GM15510 (cell line): ENCODE results near the gene POLQ.

ENCODE experiments used
- POLR2A ChIP-seq: IDR thresholded peaks from 3 replicates; pipeline ENCODE4 v1.6.1; 2011; ENCODE audit warnings: borderline replicate concordance; ENCODE audit not compliant: insufficient read length; ENCODE audit errors: extremely low read depth

The POLQ gene

DNA sequence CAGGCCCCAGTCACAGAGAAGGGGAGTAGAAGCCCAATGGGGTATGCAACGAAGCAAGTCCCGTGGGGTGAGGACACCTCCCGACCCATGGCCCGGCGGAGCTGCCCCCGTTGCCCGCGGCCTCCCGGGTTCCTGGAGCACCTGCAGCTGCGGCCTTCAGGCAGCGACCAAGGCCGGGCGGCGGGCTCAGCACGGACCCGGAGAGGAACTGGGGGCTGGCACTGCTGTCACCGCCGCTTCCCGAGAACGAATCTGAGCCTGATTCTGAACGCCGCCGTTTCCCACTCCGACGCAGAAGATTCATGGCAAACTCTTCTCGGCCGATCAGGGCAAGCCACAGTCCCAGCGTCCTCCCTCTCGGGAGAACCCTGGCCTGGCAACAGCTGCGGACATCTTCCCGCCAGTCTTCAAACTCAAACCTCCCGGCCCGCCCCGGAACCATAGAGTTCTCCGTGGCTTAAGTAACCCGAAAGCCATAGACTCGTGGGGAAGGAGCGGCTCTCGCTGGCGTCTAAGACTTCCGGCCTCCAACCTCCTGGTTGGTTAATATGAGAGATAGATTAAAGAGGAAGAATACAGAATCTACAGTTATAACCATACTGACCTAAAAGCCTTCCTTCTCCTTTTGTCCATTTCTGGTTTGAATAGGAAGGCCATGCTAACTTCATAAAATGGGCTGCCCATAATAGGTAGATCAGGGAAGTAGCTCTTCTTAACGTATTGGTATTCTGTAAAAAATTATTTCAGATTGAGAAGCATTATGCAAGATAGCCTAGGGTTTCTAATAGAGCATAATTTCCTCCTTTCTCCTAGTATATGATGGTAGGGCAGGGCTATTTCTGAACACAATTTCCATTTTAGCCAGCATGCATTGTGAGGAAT is at the start of gene POLQ:
Gene POLQ (minus strand): TSS at position 415 of the 882 bp plus-strand sequence. CDS start 111 bp downstream, at position 304.
- peak; percentile 64 for TF ChIP-seq POLR2A

DNA sequence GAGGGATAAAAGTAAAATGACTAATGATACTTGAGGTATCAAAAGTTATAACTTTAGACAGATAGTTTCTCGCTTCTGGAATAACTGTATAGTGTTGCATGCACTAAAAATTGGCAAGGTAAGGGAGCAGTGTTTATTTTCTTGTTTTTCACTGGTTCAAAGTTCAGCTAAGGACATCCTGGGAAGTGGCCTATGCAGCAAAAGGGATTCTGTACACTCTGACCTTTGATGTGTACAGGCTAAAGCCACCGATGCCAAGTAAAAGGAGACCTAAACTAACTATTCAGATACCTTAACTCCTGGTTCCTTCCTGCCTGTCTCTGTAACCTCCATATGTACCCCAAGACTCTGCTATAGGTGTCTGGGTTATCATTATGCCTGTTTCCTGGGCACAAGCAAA is 49.1 kb upstream of the POLQ start:
- no peak for TF ChIP-seq POLR2A

DNA sequence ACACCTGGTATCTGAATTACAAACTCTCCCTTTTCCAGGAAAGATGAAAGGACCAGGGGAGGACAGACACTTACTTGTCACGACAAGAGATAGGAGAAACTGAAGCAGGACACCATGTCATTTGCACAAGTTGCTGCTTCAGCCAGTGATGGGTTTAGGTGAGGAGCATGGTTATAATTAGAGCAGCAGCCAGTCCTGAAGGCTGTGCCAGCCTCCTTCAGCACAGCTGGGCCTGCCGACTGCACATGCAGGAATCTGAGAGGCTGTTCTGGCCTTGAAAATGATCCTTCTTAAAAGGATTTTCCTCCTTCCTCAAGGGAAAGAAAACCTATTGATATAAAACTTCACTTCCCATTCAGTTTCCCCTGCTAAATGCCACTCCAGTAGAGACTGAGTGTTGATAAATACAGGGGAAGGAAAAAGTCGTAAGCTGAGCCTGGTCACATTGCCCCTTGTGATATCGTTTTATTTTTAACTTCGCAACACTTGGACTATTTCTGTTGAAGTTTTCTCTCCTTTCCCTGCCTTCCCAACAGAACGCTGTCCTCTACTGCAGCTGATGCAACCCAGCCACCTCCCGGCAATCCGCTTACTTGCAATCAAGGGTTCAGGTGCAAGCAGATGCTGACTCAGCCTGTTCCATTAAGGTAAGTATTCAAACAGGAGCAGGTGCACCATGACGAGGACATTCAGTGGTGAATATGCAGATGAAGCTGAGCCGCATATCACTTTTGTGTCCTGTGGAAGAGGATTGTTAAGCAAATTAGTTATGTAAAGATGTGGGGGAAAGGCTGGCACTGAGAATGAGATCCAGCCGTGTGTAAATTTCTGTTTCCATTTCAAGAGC is 47.3 kb upstream of the POLQ start, which contains the start of gene FBXO40:
Gene FBXO40 (plus strand): TSS at position 524 of the 847 bp plus-strand sequence. CDS start 27,197 bp downstream, outside the sequence.
- no peak for TF ChIP-seq POLR2A

DNA sequence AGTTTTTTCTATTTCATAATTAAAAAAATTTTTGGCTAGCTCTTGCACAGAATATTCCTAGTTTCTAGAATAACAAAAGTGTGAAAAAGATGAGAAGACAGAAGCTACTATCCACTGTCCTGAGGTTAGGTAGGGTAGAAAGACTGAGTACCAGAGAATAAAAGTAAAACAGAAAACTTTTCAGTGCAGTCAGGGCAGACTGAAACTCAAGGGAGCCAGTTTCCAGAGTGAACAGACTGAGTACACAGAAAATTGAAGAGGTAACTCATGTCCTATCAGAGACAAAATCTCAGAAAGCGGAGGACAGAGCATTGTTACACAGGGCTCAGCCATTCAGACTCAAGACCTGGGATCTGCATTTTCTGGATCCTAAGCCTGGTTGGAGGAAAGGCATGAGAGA is 38.6 kb upstream of the POLQ start:
- TF ChIP-seq POLR2A = no peak

DNA sequence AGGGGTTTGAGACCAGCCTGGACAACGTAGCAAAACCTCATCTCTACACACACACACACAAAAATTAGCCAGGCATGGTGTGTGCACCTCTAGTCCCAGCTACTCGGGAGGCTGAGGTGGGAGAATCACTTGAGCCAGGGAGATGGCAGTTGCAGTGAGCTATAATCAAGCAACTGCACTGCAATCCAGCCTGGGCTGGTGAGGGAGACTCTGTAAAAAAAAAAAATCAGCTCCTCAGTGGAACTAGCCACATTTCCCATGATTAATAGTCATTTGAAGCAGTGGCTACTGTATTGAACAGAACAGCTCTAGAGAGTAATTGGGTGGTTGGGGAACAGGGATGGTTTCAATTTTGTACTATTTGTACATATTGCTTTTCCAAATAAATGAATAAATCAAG is 35.9 kb upstream of the POLQ start:
- TF ChIP-seq POLR2A = no peak

DNA sequence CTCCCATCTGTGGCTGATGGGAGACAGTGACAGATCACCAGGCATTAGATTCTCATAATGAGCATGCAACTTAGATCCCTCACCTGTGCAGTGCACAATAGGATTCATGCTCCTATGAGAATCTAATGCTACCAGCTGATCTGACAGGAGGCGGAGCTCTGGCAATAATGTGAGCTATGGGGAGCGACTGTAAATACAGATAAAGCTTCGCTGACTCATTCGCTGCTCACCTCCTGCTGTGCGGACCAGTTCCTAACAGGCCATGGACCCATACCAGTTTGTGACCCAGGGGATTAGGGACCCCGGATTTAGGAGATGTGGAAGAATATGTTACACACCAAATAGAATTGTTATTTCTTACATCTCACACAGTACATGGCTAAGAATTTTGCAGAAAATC is 28.7 kb upstream of the POLQ start:
- no peak for TF ChIP-seq POLR2A

DNA sequence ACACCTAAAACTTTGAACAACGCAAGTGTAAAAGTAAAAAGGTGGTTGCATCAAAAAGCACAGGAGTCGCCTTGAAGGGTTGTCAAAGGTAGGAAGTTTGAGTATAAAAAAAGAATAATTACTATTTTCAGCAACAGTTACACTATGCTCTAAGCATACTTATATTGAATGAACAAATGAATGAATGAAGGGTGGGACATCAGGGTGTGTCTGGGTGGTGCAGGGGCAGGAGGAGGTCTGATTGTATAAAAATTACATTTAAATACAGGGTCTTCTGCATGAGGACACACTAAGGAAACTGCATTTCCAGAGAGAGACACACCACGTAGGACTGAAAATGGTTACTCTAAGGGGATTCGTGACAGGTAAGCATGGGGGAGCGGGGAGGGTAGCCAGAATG is 21.9 kb upstream of the POLQ start, which contains the start of gene ARGFX:
Gene ARGFX (plus strand): TSS at position 301 of the 400 bp plus-strand sequence. CDS start 2,765 bp downstream, outside the sequence.
- no peak for TF ChIP-seq POLR2A

DNA sequence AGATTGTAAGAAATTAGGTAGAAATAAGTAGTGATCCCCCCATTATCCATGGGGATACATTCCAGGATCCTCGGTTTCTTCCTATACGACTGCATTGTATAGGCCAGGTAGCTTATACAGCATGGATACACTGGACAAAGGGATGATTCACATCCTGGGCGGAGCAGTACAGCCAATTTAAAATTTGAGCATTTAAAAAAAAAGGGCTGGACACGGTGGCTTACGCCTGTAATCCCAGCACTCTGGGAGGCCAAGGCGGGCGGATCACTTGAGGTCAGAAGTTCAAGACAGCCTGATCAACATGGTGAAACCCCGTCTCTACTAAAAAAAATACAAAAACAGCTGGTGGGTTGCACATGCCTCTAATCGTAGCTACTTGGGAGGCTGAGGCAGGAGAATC is 21.0 kb upstream of the POLQ start:
- TF ChIP-seq POLR2A = no peak

DNA sequence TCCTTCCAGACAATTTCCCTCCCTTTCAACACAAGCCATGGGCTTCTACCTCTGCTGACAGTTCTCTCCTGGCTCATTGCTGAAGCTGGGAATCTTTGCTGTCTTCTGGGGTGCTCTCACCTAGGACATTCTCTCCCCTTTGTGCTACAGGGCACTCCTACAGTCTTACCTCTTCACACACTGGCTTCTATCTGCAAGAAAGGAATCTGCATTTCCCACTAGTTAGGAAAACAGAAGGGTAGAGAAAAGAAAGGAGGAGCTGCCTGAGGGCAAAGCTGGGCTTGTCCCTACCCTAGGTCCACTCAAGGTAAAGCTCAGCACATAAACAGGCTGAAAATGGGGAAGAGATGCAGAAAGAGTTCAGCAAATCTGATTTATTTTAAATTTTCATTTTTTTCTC is 16.4 kb upstream of the POLQ start:
- no peak for TF ChIP-seq POLR2A

DNA sequence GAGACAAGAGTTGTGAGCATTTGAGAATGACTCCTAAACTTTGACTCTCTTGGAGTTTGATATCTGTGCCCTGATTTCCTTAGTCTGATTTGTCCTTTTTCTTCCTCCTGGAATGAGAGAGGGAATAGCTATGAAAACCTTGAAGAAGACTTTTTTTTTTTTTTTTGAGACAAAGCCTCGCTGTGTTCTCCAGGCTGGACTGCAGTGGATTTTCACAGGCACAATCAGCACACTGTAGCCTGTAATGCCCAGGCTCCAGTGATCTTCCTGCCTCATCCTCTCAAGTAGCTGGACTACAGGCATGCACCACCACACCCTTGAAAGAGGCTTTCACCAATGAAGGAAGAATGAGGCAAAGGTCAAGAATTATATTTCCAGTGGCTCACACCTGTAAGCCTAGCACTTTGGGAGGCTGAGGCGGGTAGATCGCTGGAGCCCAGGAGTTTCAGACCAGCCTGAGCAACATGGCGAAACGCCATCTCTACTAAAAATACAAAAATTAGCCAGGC is 11.7 kb upstream of the POLQ start:
- no peak for TF ChIP-seq POLR2A

DNA sequence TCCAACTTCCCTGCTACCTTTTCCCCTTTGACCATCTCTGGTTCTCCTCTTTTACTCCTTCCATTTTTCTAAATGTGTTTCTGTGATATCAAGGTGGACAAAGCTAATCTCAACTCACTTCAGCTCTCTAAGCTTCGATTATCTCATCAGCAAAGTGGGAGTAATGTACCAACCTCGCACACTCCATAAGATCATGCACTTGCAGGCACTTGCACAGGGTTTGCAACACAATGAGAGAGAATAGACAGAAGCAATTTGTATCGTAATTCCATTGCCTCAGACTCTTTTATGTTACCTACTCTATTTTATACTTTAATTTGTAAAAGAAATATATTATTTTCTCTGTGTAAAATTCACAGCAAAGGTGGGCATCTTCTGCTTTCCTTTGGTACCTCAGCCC is 7.0 kb upstream of the POLQ start:
- TF ChIP-seq POLR2A = no peak

DNA sequence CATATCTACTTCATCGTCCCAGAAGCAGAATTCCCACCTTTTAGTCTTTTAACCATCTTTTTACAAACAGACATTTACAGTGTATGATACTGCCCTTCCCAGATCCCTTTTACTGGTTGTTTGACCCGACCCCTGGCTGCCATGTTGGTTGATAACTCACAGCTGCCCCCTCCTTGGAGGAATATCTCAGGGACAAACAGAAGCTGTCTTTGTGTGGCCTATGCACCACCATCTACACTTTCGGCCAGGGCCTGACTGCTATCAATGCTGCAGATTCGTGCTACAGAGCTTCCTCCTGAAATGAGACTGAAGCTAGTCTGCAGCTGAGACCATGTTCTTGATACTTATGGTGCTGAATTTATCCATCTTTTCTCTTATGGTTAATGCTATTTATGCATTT is 6.6 kb upstream of the POLQ start:
- TF ChIP-seq POLR2A = no peak

DNA sequence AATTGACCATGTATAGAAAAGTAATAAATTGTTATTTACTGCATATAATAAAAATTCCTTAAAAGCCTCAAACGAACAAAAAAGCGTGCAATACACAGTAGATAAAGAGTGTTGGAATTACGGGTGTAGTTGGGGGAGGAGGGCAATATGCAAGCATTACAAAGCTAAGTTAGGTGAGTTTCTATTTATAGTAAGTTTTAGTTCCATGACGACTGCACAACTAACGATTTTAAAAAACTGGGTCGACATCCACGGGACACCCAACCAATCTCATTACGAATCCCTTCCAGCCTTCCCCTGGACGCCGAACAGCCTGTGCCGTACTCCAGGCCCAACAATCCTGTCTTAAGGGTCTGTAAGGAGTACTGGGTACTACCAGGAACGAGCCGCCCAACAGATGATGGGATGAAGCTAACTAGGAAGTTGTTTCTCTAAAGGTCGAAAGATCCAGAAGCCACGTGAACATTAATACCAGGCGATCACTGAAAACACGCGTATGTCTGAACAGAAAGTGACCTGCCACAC is 677 bp downstream of the POLQ start:
- no peak for TF ChIP-seq POLR2A

DNA sequence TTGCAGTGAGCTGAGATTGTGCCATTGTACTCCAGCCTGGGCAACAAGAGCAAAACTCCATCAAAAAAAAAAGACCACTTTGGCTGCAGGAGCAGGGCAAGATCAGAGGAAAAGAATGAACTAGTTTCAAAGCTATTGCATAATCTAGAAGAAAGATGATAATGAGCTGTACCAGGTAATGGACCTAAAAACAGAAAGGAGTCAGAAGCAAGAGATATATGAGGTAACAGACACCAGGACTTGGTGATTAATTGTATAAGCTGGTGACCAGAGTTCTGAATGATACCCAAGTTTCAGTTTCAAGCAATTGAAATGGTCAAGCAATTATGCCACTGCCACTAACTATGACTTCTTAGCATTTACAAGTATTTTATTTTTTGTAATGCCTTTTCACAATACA is 2.9 kb downstream of the POLQ start:
- TF ChIP-seq POLR2A = no peak

DNA sequence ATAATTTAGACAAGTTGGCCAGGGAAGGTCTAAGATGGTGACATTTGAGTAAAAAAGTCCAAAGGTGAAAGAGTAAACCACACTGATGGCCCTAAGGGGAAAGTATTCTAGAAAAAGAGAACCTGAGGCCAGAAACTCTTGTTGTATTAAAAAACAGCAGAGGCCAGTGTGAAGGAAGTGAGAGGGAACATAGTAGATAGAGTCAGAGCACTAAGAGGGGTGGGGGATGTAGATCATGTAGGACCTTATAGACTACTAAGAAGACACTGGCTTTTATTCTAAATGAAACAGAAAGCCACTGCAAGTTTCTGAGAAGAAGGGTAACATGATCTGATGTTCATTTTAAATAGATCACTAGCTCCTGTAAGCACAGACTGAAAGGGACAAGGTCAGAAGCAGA is 14.5 kb downstream of the POLQ start:
- no peak for TF ChIP-seq POLR2A

DNA sequence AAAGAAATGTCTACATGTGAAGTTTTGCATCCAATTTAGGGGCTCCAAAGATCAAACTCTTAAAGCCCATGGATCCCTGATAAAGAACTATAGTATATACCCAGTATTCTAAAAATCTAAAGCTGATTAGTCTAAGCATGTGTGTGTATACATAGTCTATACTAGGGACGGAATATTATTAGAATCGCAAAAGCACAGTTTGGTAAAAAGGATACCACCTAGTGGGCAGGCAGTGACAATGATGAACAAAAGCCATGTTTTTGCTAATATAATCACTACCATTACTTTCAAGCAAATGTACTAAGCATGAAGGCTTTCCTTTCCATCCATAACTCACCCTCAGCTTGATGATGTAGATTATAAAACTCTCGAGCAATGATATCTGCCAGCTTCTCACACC is 16.5 kb downstream of the POLQ start:
- no peak for TF ChIP-seq POLR2A

DNA sequence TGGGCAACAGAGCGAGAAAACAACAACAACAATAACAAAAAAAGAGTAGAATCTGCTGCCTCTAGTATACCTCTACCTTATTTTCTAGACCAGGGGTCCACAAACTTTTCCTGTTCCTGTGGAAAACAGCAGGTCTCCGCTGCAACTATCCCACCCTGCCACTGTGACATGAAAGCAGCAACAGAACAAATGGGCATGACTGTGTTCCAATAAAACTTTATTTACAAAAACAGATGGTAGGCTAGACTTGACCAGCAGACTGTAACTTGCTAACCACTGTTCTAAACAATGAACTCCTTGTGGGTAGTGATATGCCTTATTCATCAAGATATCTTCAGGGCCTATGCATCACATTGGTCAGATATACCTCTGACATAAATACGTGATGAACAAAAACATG is 25.3 kb downstream of the POLQ start:
- no peak for TF ChIP-seq POLR2A
